Lower lobe of right lung (tissue), 2 donors: Measurements from ENCODE around the gene MITF. TPM values are rescaled to one million over a fixed set of nuclear protein-coding genes. Genes with fewer than 3 reads are reported as not detected.

Experiments used
- ATAC-seq, 2 donors: fragments of 200-7000 bp; cut with Tn5 transposase; one replicate each; pipeline ENCODE4 v1.9.1; 2020 to 2022; ENCODE audit warnings: mild to moderate bottlenecking in 2 of 2, moderate library complexity in 2 of 2
- DNase-seq: peaks from one replicate; pipeline ENCODE4 v3.0.0-alpha.2; 2020
- H3K27ac ChIP-seq: fragments of 200-600 bp; one replicate; pipeline ENCODE4 v1.8.0; 2022
- H3K27me3 ChIP-seq: fragments of 200-600 bp; one replicate; pipeline ENCODE4 v1.8.0; 2022; ENCODE audit warnings: low read depth
- H3K36me3 ChIP-seq: fragments of 200-600 bp; one replicate; pipeline ENCODE4 v1.8.0; 2022; ENCODE audit warnings: mild to moderate bottlenecking
- H3K4me1 ChIP-seq: fragments of 200-600 bp; one replicate; pipeline ENCODE4 v1.8.0; 2022
- H3K4me3 ChIP-seq: fragments of 200-600 bp; one replicate; pipeline ENCODE4 v1.8.0; 2022; ENCODE audit warnings: mild to moderate bottlenecking
- H3K9me3 ChIP-seq: fragments of 200-600 bp; one replicate; pipeline ENCODE4 v1.8.0; 2022
- CTCF ChIP-seq: fragments of 200-600 bp; IDR thresholded peaks from one replicate; pipeline ENCODE4 v1.8.0; 2022; ENCODE audit warnings: antibody characterized with exemption, mild to moderate bottlenecking
- intact Hi-C: fragments of 100-400 bp; cut with DNase I; formaldehyde crosslinking; loops from one replicate; pipeline ENCODE4 v1.11.0; 2022
- total RNA-seq: library from RNA; stranded (reverse); fragmentation: NEBNext Ultra II Directional; extraction: Animal tissue kit (Norgen Biotek cat#: 25700); gene quantifications from one replicate; pipeline ENCODE4 v1.2.1, GENCODE V29; 2021
- donor health status: DM: no; HTN: yes; CAD: no; lungs with severe emphysema.

The MITF gene
- total RNA-seq, 1 donor from 2014 or later = 45.1 TPM

DNA sequence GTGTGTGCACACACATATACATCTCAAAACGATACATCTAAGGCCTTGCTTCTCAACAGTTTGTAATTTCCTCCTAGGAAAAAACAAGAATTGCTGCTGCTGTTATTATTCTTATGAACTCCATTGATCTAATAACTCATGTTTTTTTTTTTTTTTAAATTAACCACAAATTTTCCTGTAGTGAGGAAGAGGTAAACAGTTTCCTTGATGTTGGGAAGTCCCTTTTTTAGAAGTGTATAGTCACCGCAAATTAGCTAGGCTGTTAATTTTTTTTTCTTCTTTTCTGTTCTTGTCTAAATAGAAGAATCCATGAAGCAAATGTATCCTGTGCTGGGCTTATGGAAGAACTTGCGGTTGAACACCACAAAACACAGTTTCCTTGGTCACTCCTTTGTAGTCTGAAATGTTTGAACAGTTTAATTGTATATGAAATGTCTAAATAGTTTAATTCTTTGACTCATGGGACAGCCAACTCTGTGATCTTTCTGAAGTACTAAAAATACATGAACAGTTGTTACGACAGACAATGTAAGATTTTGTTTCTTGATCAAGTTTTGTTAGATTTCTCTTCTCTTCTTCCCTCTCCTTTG lies 64.5 kb downstream of the MITF start:
- TF ChIP-seq CTCF = no peak
- H3K27ac ChIP-seq = no peak overlapping the region
- no peak overlapping the region for H3K4me3 ChIP-seq
- H3K36me3 ChIP-seq = no peaks in the 10 kb centered on the region
- H3K9me3 ChIP-seq = no peaks in the 10 kb centered on the region
- intact Hi-C loops = no loop called here
- no peaks in the 10 kb centered on the region for H3K27me3 ChIP-seq
- DNase-seq = no peak
- no peaks in the 10 kb centered on the region for H3K4me1 ChIP-seq
- no peak for ATAC-seq

GRCh38 chr3:69805491-69805890 lies 66.2 kb downstream of the MITF start:
- intact Hi-C loops = no loop called here

DNA sequence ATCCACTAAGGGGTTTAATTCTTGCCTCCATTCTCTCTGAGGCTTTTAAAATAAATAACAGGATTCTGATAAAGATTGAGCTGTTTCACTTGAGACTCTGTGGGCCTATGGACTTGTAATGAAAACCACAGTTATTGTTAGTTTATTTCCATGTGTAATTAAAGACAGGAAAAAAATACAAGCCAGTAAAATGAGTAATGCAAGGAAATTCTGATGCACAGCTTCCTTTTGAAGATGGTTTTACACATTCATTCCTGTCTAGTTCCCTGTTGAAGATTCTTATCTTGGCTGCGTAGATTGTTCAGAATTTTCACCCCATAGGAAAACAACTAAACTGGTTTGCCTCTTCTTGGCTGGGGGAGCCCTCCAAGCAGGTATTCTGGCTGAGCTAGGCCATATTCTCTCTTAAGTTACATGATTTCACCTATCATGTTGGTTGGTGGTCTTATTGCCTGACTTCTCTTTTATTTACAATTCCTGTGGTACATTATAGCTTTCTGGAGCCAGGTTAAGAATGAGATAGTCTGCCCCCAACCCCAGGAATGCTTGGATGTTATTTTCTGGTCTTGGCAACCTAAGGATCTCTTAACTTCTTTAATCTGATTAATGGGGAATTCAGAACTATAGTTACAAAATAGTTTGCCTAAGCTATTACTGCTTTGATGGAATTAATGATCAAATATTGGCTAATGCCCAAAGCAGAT lies 67.6 kb downstream of the MITF start:
- intact Hi-C loops = no loop called here
- Histone ChIP-seq H3K36me3 (no peaks in the 10 kb centered on the region), H3K9me3 (no peaks in the 10 kb centered on the region), H3K27ac (no peak overlapping the region), H3K4me1 (peaks cover 7% of the 10 kb centered on the region), H3K4me3 (no peak overlapping the region), H3K27me3 (no peaks in the 10 kb centered on the region)
- DNase-seq (no peak), ATAC-seq (no peak)
- no peak for TF ChIP-seq CTCF

More at GRCh38 chr3:69805491-69805890, 66.2 kb downstream of the MITF start:
- H3K27me3 ChIP-seq = no peaks in the 10 kb centered on the region
- H3K4me1 ChIP-seq = no peaks in the 10 kb centered on the region
- no peak for TF ChIP-seq CTCF
- H3K36me3 ChIP-seq = no peaks in the 10 kb centered on the region
- ATAC-seq (no peak), DNase-seq (no peak)
- no peak overlapping the region for H3K4me3 ChIP-seq
- H3K9me3 ChIP-seq = no peaks in the 10 kb centered on the region
- no peak overlapping the region for H3K27ac ChIP-seq

GRCh38 chr3:69807674-69808073 lies 68.4 kb downstream of the MITF start:
- TF ChIP-seq CTCF = no peak
- no peaks in the 10 kb centered on the region for H3K36me3 ChIP-seq
- intact Hi-C loops = no loop called here

DNA sequence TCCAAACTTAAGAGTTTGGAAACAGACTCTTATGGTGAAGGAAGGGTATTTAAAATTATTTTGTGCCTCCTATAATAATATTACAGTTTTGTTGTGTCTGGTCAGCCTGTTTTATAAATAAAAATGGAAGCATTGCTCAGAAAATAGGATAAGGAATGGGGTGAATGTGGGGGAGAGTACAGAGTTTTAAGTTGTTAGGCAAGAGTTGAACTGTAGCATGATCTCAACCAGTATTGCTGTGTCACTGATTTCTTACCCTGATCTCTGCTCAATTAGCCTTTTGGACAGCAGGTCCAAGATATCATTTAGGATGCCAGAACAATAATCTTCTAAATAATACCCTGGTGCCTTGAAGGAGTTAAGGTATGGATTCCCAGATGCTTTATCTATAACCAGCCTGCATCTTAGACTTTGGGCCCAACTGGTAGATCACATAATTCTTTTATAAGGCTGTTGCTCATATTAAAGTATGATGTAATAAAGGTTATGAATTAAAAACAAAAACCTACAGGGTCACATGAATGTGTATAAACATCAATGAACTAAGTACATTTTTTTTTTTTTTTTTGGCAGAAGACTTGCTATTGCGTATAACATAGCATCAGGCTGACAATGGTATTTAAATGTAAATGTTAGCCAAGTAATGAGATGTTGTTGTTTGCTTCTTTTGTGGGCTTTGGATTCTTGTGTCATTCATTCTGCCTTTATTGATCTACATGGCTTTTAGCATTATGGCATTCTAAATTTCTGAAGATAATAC lies 70.0 kb downstream of the MITF start:
- no peaks in the 10 kb centered on the region for H3K36me3 ChIP-seq
- TF ChIP-seq CTCF = no peak
- no peaks in the 10 kb centered on the region for H3K9me3 ChIP-seq
- ATAC-seq (no peak), DNase-seq (no peak)
- no peak overlapping the region for H3K4me3 ChIP-seq
- no peaks in the 10 kb centered on the region for H3K27me3 ChIP-seq
- peaks cover 9% of the 10 kb centered on the region for H3K4me1 ChIP-seq
- intact Hi-C loops = no loop called here
- no peak overlapping the region for H3K27ac ChIP-seq

More at GRCh38 chr3:69807674-69808073, 68.4 kb downstream of the MITF start:
- peaks cover 9% of the 10 kb centered on the region for H3K4me1 ChIP-seq
- no peaks in the 10 kb centered on the region for H3K9me3 ChIP-seq
- H3K27ac ChIP-seq = no peak overlapping the region
- ATAC-seq = no peak
- no peaks in the 10 kb centered on the region for H3K27me3 ChIP-seq
- DNase-seq = no peak
- H3K4me3 ChIP-seq = no peak overlapping the region
